GM12875 (cell line): ENCODE measurements around the gene MS4A6A.

Source experiments
- H3K4me3 ChIP-seq: one replicate; pipeline ENCODE4 v1.5.1; 2011; ENCODE audit warnings: low read depth, low read length, control low read depth
- TF ChIP-seq, protein P1 (sequence below): IDR thresholded peaks from 2 replicates; pipeline ENCODE4 v1.5.1; 2011; ENCODE audit warnings: low read depth, mild to moderate bottlenecking, control low read depth, inconsistent platforms, low read length, moderate library complexity, borderline replicate concordance; ENCODE audit not compliant: insufficient read depth

MS4A6A gene, protein sequence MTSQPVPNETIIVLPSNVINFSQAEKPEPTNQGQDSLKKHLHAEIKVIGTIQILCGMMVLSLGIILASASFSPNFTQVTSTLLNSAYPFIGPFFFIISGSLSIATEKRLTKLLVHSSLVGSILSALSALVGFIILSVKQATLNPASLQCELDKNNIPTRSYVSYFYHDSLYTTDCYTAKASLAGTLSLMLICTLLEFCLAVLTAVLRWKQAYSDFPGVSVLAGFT

DNA sequence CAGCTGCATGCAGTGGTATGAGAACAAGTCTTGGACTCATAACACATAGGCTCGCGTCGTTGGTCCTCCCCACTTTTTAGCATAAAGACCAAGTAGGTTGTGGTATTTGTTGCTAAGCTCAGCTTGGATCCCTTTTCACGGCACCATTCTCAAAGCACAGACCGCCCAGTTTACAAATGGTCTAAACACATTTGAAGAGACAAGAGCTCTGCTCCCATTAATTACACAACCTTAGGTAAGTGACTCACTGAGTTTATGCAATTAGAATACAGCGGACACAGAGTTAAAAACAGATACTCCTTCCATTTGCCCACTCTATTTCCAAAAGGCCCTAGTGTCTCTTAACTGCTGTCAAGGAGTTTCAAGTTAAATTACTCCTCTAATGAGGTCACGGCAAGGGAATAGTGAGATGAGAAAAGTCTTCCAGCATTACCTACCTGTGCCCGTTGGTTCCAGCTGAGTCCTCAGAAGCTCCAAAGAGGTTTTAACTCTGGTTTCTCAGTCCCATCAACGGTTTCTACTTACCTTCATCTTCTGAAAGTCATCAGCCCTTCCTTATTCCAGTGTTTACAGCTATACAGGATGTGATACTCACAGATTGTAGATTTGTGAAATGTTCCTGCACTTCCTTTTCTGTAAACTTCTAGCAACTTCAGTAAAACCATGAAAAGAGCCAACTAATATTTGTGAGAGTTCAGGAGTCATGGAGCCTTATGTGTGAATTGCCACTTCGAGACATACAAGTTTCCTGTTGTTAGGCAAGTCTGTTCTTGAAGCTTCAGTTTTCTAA is at the start of gene MS4A6A:
MS4A6A (minus strand) TSS at position 543 of the 790 bp plus-strand sequence. CDS start 1,356 bp downstream, outside the sequence.
- TF ChIP-seq, protein P1, sequence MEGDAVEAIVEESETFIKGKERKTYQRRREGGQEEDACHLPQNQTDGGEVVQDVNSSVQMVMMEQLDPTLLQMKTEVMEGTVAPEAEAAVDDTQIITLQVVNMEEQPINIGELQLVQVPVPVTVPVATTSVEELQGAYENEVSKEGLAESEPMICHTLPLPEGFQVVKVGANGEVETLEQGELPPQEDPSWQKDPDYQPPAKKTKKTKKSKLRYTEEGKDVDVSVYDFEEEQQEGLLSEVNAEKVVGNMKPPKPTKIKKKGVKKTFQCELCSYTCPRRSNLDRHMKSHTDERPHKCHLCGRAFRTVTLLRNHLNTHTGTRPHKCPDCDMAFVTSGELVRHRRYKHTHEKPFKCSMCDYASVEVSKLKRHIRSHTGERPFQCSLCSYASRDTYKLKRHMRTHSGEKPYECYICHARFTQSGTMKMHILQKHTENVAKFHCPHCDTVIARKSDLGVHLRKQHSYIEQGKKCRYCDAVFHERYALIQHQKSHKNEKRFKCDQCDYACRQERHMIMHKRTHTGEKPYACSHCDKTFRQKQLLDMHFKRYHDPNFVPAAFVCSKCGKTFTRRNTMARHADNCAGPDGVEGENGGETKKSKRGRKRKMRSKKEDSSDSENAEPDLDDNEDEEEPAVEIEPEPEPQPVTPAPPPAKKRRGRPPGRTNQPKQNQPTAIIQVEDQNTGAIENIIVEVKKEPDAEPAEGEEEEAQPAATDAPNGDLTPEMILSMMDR: no peak
- no peak within 1 kb of the TSS for H3K4me3 ChIP-seq

DNA sequence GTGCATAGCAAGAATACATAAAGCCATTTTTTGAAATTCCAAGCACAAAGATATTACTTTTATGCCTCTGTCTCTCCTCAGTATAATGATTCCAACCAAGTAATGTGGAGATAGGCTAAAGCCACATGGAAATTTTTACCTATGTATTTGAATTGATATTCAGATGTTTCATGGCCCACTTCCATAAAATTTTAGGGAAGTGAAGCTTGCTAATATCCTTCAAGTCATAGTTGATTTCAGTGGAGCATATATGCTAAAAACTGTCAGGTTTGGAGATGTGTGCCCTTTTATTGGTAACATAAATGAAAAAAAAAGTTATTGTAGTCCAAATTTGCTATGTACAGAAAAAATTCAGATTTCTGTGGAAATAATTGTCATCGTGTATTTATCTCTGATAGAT is 47.8 kb upstream of the MS4A6A start:
- TF ChIP-seq, protein P1: no peak
- no peak overlapping the region for H3K4me3 ChIP-seq

DNA sequence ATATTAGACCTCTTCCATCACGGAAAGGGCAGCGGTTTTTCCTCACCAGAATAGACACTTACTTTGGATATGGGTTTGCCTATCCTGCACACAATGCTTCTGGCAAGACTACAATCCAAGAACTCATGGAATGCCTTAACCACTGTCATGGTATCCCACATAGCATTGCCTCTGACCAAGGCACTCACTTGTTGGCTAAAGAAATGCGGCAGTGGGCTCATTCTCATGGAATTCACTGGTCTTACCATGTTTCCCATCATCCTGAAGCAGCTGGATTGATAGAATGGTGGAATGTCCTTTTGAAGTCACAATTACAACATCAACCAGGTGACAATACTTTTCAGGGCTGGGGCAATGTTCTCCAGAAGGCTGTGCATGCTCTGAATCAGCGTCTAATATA is 39.3 kb upstream of the MS4A6A start:
- no peak overlapping the region for H3K4me3 ChIP-seq
- TF ChIP-seq, protein P1: no peak

DNA sequence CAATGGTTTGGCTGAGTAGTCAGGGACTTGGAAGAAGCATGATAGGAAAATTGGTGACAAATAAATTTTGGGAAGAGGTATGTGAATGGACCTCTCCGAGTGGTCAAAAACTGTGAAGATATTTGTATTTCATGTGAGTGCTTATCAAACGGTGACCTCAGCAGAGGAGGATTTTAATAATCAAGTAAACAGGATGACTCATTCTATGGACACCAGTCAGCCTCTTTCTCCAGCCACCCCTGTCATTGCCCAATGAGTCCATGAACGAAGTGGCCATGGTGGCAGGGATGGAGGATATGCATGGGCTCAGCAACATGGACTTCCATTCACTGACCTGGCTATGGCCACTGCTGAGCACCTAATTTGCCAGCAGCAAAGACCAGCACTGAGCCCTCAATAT is 38.8 kb upstream of the MS4A6A start:
- no peak overlapping the region for H3K4me3 ChIP-seq
- TF ChIP-seq, protein P1: no peak

DNA sequence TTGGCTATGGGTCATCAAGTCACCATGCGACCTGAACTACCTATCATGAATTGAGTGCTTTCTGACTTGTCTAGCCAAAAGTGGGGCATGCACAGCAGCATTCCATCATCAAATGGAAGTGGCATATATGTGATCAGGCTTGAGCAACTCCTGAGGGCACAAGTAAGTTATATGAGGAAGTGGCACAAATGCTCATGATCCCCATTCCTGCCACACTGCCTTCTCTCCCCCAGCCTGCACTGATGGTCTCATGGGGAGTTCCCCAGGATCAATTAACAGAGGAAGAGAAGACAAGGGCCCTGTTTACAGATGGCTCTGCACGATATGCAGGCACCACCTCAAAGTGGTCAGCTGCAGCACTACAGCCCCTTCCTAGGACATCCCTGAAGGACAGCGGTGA is 38.3 kb upstream of the MS4A6A start:
- no peak overlapping the region for H3K4me3 ChIP-seq
- TF ChIP-seq, protein P1: no peak

DNA sequence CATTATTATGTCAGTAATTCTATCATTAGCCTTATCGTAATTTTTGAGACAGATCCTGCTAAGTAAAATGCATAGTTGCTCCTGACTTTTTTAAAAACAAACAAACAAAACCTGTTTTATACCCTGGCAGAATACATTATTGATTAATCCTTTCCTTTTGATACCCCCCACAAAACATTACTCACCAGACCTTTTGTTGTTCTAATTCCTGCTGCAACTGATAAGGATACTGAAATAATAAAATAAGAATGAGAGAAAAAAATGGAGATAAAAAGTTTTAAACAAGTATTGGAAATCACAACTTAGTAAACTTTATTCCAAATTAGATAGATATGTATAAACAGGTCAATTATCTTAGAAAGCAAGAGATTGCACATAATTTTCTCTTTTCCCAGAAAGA is 31.5 kb upstream of the MS4A6A start:
- no peak overlapping the region for H3K4me3 ChIP-seq
- TF ChIP-seq, protein P1: no peak

DNA sequence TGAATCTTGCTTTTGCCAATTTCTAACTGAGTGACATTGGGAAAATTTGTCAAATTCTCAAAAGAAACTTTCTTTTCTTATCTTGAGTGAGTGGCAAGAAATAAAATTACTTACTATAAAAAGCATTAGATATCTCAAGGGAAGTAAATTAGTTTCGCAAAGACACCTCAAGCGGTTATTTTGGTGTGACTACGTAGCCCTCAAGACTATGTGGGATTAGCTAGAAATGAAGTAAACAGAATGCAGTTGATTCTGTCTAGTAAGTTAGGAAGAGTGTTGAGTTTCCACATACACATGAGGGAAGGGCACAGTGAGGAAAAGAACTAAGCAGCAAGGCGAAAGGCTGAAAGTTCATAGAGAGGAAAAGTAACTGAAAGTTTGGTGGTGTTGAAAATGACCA is 28.3 kb upstream of the MS4A6A start:
- TF ChIP-seq, protein P1: no peak
- no peak overlapping the region for H3K4me3 ChIP-seq
